H1 (cell line): ENCODE results near the gene PIGZ. TPM values are rescaled to one million over a fixed set of nuclear protein-coding genes. Genes with fewer than 3 reads are reported as not detected.

ENCODE experiments used
- CTCF ChIA-PET: fragments of 300-600 bp; sonication (Branson Sonifier 250); formaldehyde crosslinking; loops from one replicate; lab custom pipeline; 2021; ENCODE audit not compliant: partially characterized antibody; lab: Charles Lee
- POLR2A ChIA-PET: fragments of 300-600 bp; sonication (Branson Sonifier 250); formaldehyde crosslinking; loops from one replicate; lab custom pipeline; 2021; ENCODE audit warnings: inconsistent platforms; ENCODE audit not compliant: partially characterized antibody; lab: Charles Lee
- DNase-seq, 2 experiments: peaks; one replicate each; pipeline versions ENCODE4 v3.0.0 to v3.0.0-alpha.2; 2010 to 2022; ENCODE audit warnings: low spot score in 2 of 2, low read depth in 1 of 2, mixed read lengths in 1 of 2
- FAIRE-seq: peaks from 2 replicates; lab custom pipeline; 2011; peaks lifted over from hg19 to GRCh38; lab: Jason Lieb, UNC
- H2AFZ ChIP-seq: 2 replicates; pipeline ENCODE4 v1.8.1; 2012; ENCODE audit warnings: low read length, inconsistent platforms
- H2AK5ac ChIP-seq: 2 replicates; pipeline ENCODE4 v1.6.1; 2013; ENCODE audit warnings: low read depth, low read length
- H2BK120ac ChIP-seq: replicated peaks from 2 replicates; pipeline ENCODE3; 2013; ENCODE audit warnings: low read depth, low read length, inconsistent platforms
- H2BK12ac ChIP-seq: 2 replicates; pipeline ENCODE4 v1.6.1; 2013; ENCODE audit warnings: low read depth, low read length
- H2BK15ac ChIP-seq: 2 replicates; pipeline ENCODE4 v1.6.1; 2013; ENCODE audit warnings: low read length
- H2BK20ac ChIP-seq: 2 replicates; pipeline ENCODE4 v1.6.1; 2013; ENCODE audit warnings: low read length
- H2BK5ac ChIP-seq: 2 replicates; pipeline ENCODE4 v1.6.1; 2013; ENCODE audit warnings: low read depth, low read length
- H3K14ac ChIP-seq: 2 replicates; pipeline ENCODE4 v1.6.1; 2013; ENCODE audit warnings: inconsistent platforms; ENCODE audit not compliant: insufficient read length
- H3K18ac ChIP-seq: 2 replicates; pipeline ENCODE4 v1.6.1; 2013; ENCODE audit warnings: low read length; ENCODE audit errors: extremely low read depth
- H3K23ac ChIP-seq: 2 replicates; pipeline ENCODE4 v1.6.1; 2013; ENCODE audit warnings: inconsistent platforms; ENCODE audit not compliant: insufficient read length
- H3K23me2 ChIP-seq: 2 replicates; pipeline ENCODE4 v1.6.1; 2013; ENCODE audit warnings: low read depth, low read length
- H3K27ac ChIP-seq: 2 replicates; pipeline ENCODE4 v1.6.1; 2011; ENCODE audit warnings: low read depth, low read length, inconsistent platforms
- H3K27me3 ChIP-seq, 4 experiments: replicated peaks in 1 of 4; 1 replicate in 1 of 4; 2 replicates in 3 of 4; pipeline versions ENCODE4 v1.6.1 to v1.8.1; 2011 to 2013; ENCODE audit warnings: low read length in 3 of 4, mild to moderate bottlenecking in 3 of 4, inconsistent platforms in 2 of 4, mixed read lengths in 2 of 4, moderate library complexity in 1 of 4; ENCODE audit not compliant: control insufficient read depth in 3 of 4, insufficient read depth in 3 of 4; ENCODE audit errors: extremely low read depth in 1 of 4
- H3K36me3 ChIP-seq, 4 experiments: 2 replicates each; pipeline versions ENCODE4 v1.6.1 to v1.8.1; 2011 to 2013; ENCODE audit warnings: mild to moderate bottlenecking in 4 of 4, low read length in 3 of 4, moderate library complexity in 2 of 4, control low read depth in 1 of 4, inconsistent platforms in 1 of 4; ENCODE audit not compliant: insufficient read depth in 4 of 4, control insufficient read depth in 2 of 4
- H3K4ac ChIP-seq: replicated peaks from 2 replicates; pipeline ENCODE3; 2013; ENCODE audit warnings: low read length, low read depth, mixed read lengths, inconsistent platforms; ENCODE audit not compliant: insufficient read length
- H3K4me1 ChIP-seq, 4 experiments: replicated peaks in 1 of 4; 1 replicate in 1 of 4; 2 replicates in 3 of 4; pipeline versions ENCODE4 v1.6.1 to v1.8.1; 2011 to 2013; ENCODE audit warnings: low read length in 3 of 4, inconsistent platforms in 2 of 4, mixed read lengths in 1 of 4; ENCODE audit not compliant: insufficient read depth in 4 of 4, control insufficient read depth in 3 of 4
- H3K4me2 ChIP-seq, 2 experiments: 2 replicates each; pipeline versions ENCODE4 v1.6.1 to v1.8.1; 2011 to 2013; ENCODE audit warnings: low read depth in 2 of 2, low read length in 2 of 2, control low read depth in 1 of 2, inconsistent platforms in 1 of 2, mild to moderate bottlenecking in 1 of 2; ENCODE audit not compliant: insufficient read depth in 1 of 2
- H3K4me3 ChIP-seq, 4 experiments: fragments of 200-600, 300-600 bp in 1 of 4; sonication (generic), shearing (Covaris generic), sonication (Bioruptor Twin) in 1 of 4; 2 replicates each; pipeline versions ENCODE4 v1.5.1 to v1.8.1; 2011 to 2016; ENCODE audit warnings: low read length in 4 of 4, low read depth in 3 of 4, control low read depth in 2 of 4, inconsistent platforms in 2 of 4, mild to moderate bottlenecking in 2 of 4, mixed read lengths in 1 of 4, moderate library complexity in 1 of 4; ENCODE audit not compliant: insufficient read depth in 2 of 4; ENCODE audit errors: extremely low read depth in 1 of 4
- H3K56ac ChIP-seq: replicated peaks from 2 replicates; pipeline ENCODE3; 2013; ENCODE audit warnings: low read depth, mild to moderate bottlenecking, mixed read lengths, low read length, inconsistent platforms; ENCODE audit not compliant: insufficient read length
- H3K79me1 ChIP-seq: 2 replicates; pipeline ENCODE4 v1.6.1; 2013; ENCODE audit warnings: low read depth, low read length, control low read depth
- H3K79me2 ChIP-seq, 2 experiments: 2 replicates each; pipeline versions ENCODE4 v1.6.1 to v1.8.1; 2012 to 2013; ENCODE audit warnings: low read length in 2 of 2, mild to moderate bottlenecking in 2 of 2, inconsistent platforms in 1 of 2; ENCODE audit not compliant: insufficient read depth in 2 of 2, control insufficient read depth in 1 of 2
- H3K9ac ChIP-seq, 4 experiments: replicated peaks in 1 of 4; 1 replicate in 1 of 4; 2 replicates in 3 of 4; pipeline versions ENCODE4 v1.6.1 to v1.8.1; 2011 to 2013; ENCODE audit warnings: low read depth in 3 of 4, low read length in 3 of 4, control low read depth in 2 of 4, mild to moderate bottlenecking in 2 of 4, moderate library complexity in 2 of 4, inconsistent platforms in 1 of 4; ENCODE audit errors: extremely low read depth in 1 of 4
- H3K9me3 ChIP-seq, 2 experiments: 2 replicates each; pipeline versions ENCODE4 v1.6.1 to v1.8.1; 2012 to 2013; ENCODE audit warnings: mild to moderate bottlenecking in 2 of 2, moderate library complexity in 2 of 2, control low read depth in 1 of 2, inconsistent platforms in 1 of 2, low read depth in 1 of 2, low read length in 1 of 2, mixed read lengths in 1 of 2; ENCODE audit not compliant: insufficient read depth in 2 of 2
- H4K20me1 ChIP-seq, 2 experiments: replicated peaks in 1 of 2; 2 replicates each; pipeline versions ENCODE3 to v1.8.1; 2011 to 2013; ENCODE audit warnings: inconsistent platforms in 2 of 2, low read length in 2 of 2, mild to moderate bottlenecking in 1 of 2; ENCODE audit not compliant: insufficient read depth in 2 of 2, control insufficient read depth in 1 of 2
- H4K5ac ChIP-seq: 2 replicates; pipeline ENCODE4 v1.6.1; 2013; ENCODE audit warnings: low read length, low read depth, mixed read lengths, inconsistent platforms; ENCODE audit not compliant: insufficient read length
- H4K8ac ChIP-seq: 2 replicates; pipeline ENCODE4 v1.8.0; 2013; ENCODE audit warnings: mild to moderate bottlenecking, moderate library complexity, low read length, inconsistent platforms; ENCODE audit not compliant: insufficient read depth; ENCODE audit errors: extremely low read depth
- H4K91ac ChIP-seq: replicated peaks from 2 replicates; pipeline ENCODE3; 2013; ENCODE audit warnings: low read length, mixed read lengths, inconsistent platforms; ENCODE audit not compliant: insufficient read length
- CHD1 ChIP-seq: IDR thresholded peaks from 2 replicates; pipeline ENCODE4 v1.6.1; 2012; ENCODE audit warnings: low read depth, low read length, improper control_type of control experiment
- EZH2 ChIP-seq: fragments of 200-600 bp; sonication (generic); IDR thresholded peaks from 2 replicates; pipeline ENCODE4 v1.7.1; 2012; ENCODE audit warnings: low read depth, mild to moderate bottlenecking, moderate library complexity, low read length, inconsistent platforms; ENCODE audit not compliant: severe bottlenecking
- NRF1 ChIP-seq: IDR thresholded peaks from 2 replicates; pipeline ENCODE4 v1.6.1; 2011; ENCODE audit warnings: mild to moderate bottlenecking, low read depth, low read length, improper control_type of control experiment
- RAD21 ChIP-seq, 2 experiments: IDR thresholded peaks in 1 of 2; conservative IDR thresholded peaks in 1 of 2; 2 replicates each; pipeline ENCODE4 v1.6.1; 2011; ENCODE audit warnings: low read depth in 2 of 2, low read length in 2 of 2, improper control_type of control experiment in 1 of 2, inconsistent platforms in 1 of 2, mild to moderate bottlenecking in 1 of 2, moderate library complexity in 1 of 2
- RXRA ChIP-seq: IDR thresholded peaks from 2 replicates; pipeline ENCODE4 v1.6.1; 2011; ENCODE audit warnings: low read depth, mild to moderate bottlenecking, low read length, moderate library complexity; ENCODE audit not compliant: insufficient read depth
- SP2 ChIP-seq: IDR thresholded peaks from 2 replicates; pipeline ENCODE4 v1.6.1; 2012; ENCODE audit warnings: mild to moderate bottlenecking, low read length, inconsistent platforms
- WGBS, 2 experiments: shearing (Covaris generic) in 1 of 2; methylation state at CpG; one replicate each; pipeline versions ENCODE4 v1.1.6 to v1.1.7; 2013 to 2015; ENCODE audit warnings: low lambda C conversion rate in 2 of 2, mixed read lengths in 2 of 2, inconsistent platforms in 1 of 2, low coverage in 1 of 2, missing lambda C conversion rate in 1 of 2; ENCODE audit not compliant: insufficient replicate concordance in 2 of 2, insufficient coverage in 1 of 2, insufficient read length in 1 of 2; ENCODE audit errors: extremely low coverage in 1 of 2, missing lambda C conversion rate in 1 of 2; 5-methylcytosine and 5-hydroxymethylcytosine counted together
- polyA plus RNA-seq, 7 experiments: library from polyadenylated mRNA; depleted of rRNA in 3 of 7; stranded (reverse) in 5 of 7; unstranded in 2 of 7; fragments of >200 nt in 5 of 7; fragments of 200-250 nt in 2 of 7; gene quantifications; 1 replicate in 5 of 7; 2 replicates in 1 of 7; 4 replicates in 1 of 7; pipeline versions ENCODE4 v1.2.1 to v1.2.3, GENCODE V29; 2011 to 2013; ENCODE audit warnings: missing spikeins in 2 of 7, mixed read lengths in 2 of 7
- total RNA-seq: library from RNA; stranded (reverse); fragmentation: NEBNext Ultra II Directional; extraction: Animal tissue kit (Norgen Biotek cat#: 25700); gene quantifications from 2 replicates; pipeline ENCODE4 v1.2.1, GENCODE V29; 2021

Gene PIGZ
- total and polyA plus RNA-seq, 2 of the 8 experiments (the other 6 are each of a cell fraction or from before 2014, with no cell fraction given) = 0.32 TPM; not detected in 1

DNA sequence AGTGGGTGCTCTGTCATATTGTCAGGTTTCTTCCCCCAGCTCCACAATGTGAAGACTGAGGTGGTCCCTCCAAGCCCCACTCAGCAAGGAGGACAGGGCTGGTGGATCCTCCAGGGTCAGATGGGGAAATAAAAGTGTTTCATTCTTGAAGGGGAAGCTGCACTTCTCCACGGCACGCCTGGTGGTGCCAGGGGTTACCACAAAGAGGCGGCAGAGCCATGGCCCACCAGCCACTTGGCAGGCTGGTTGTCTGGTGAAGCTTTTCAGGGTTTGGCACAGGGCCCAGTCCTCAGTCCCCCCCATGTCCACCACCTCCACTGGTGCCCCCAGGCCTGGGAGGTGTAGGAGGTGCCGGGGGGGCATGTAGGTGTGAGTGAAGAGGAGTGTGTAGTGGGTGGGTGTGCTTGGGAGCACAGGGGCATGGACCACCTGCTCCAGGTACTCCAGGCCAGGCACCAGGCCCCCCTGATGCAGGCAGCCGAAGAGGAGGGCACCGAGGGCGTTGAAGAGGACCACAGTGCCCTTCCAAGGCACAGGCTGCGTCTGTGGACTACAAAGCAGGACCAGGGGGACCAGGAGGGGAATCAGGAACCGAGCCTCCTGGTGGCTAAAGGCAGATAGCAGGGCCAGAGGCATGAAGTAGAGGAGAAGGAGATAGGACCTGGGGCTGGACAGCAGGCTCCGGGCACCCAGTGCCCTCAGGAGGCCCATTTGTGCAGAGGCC lies 21.3 kb downstream of the PIGZ start:
- Histone ChIP-seq H4K91ac (no peak overlapping the region), H2AFZ (no peak overlapping the region), H3K27ac (no peak overlapping the region), H3K4me1 (peaks cover 3 to 4% (median 4%) of the 10 kb centered on the region in 4 experiments), H3K36me3 (no peaks in the 10 kb centered on the region), H3K23me2 (peaks cover 4% of the 10 kb centered on the region), H4K8ac (peak overlapping the region; percentile 18; the same call in 1 of the 2 replicates), H3K18ac (no peak overlapping the region), H3K4ac (no peak overlapping the region), H3K9me3 (no peaks in the 10 kb centered on the region), H3K14ac (no peak overlapping the region), H2BK5ac (no peak overlapping the region), H2BK12ac (no peak overlapping the region), H4K5ac (no peak overlapping the region), H2BK120ac (no peak overlapping the region), H3K4me2 (no peak overlapping the region), H3K9ac (no peak overlapping the region), H2BK20ac (no peak overlapping the region), H2AK5ac (no peak overlapping the region), H3K27me3 (no peaks in the 10 kb centered on the region), H2BK15ac (no peak overlapping the region), H4K20me1 (peaks cover 0 to 7% of the 10 kb centered on the region in 2 experiments), H3K23ac (no peak overlapping the region), H3K4me3 (no peak overlapping the region), H3K79me2 (peaks cover 9 to 13% of the 10 kb centered on the region in 2 experiments), H3K79me1 (peaks cover 6% of the 10 kb centered on the region; the same call in 1 of the 2 replicates), H3K56ac (no peak overlapping the region)
- ChIA-PET POLR2A (interaction anchor here (1.3 kb wide), 1 partner anchor 11 kb away, joined by 3 read pairs; no protein-coding TSS in a partner anchor), CTCF (interaction anchor here (0.6 to 1.8 kb wide), 4 partner anchors 10 to 392 kb away, joined by 3 to 4 read pairs (median 4); no protein-coding TSS in a partner anchor)
- WGBS, 2 experiments = 88% methylated on average over 10 of the region's 10 CpGs; no CpG with 5 or more reads in 1 of the 2 experiments
- DNase-seq = peak in 1 of 2 experiments; percentile 52
- no peak for FAIRE-seq
- TF ChIP-seq NRF1 = no peak
- TF ChIP-seq RXRA = no peak
- TF ChIP-seq RAD21 (IDR thresholded peaks at IDR 0.05 in 1 of 2, conservative IDR thresholded peaks at IDR 0.05 in 1 of 2; ENCODE audit: low read depth in 2 of 2, low read length in 2 of 2) = peak in 1 of 2 experiments; percentile 13; a peak in 1 of 4 replicates
- no peak for TF ChIP-seq EZH2
- TF ChIP-seq SP2 = no peak
- no peak for TF ChIP-seq CHD1
